GM18858 (cell line): ENCODE data around the gene CT47C1.
"Not testable (repeated sequence)": the region's sequence is repeated elsewhere in the genome, so short reads cannot be mapped to it uniquely, and the experiment has no call there.

Experiments
- ATAC-seq: cut with Tn5 transposase; IDR thresholded peaks from one replicate; pipeline ENCODE4 v1.9.1; 2021; ENCODE audit not compliant: unreplicated experiment

CT47C1 gene

GRCh38 chrX:119072744-119073143 lies at the start of gene CT47C1:
Gene CT47C1, plus strand, starts transcription at chrX:119072993. Its CDS starts 233 bp downstream, at chrX:119073226.
- ATAC-seq: no peak

- ATAC-seq: no peak
Measured at GRCh38 chrX:119025900-119026299, 46.9 kb upstream of the CT47C1 start.

- not testable (repeated sequence) for ATAC-seq
Measured at GRCh38 chrX:119026344-119026743, 46.4 kb upstream of the CT47C1 start.

GRCh38 chrX:119027960-119028732 lies 44.6 kb upstream of the CT47C1 start:
- ATAC-seq: not testable (repeated sequence)

DNA sequence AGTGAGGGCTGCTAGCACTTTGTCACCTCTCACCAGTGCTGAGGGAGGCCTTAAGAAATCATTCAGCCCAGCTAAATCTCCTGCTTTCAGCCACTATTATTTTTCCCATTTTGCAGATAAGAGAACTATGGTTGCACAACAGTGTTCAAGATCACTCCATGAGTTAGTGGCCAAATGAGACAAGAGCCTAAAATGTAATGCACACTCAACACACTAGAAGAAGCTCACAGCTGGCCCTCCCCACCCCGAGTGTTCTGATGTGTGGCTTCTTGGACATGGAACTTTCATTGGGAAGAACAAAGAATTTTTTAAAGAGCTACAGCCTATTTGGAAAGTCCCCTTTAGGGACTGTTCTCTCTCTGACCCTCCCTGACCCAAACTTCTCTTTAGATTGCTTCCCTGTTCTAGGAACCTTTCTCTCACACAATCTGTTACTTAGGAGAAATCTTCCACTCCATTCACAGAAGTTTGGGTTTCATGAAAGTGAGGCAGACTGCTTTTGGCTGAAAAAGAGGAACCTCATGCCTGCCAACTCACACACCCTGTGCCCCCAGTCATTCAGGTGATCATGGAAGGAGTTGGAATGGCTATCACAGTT lies 44.0 kb upstream of the CT47C1 start:
- no peak for ATAC-seq

DNA sequence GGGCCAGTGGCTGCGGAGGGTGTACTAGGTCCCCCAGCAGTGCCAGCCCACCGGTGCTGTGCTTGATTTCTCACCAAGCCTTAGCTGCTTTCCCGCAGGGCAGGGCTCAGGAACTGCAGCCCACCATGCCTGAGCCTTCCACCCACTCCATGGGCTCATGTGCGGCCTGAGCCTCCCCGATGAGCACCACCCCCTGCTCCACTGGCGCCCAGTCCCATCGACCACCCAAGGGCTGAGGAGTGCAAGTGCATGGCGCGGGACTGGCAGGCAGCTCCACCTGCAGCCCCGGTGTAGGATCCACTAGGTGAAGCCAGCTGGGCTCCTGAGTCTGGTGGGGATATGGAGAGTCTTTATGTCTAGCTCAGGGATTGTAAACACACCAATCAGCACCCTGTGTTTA lies 43.1 kb upstream of the CT47C1 start:
- not testable (repeated sequence) for ATAC-seq

DNA sequence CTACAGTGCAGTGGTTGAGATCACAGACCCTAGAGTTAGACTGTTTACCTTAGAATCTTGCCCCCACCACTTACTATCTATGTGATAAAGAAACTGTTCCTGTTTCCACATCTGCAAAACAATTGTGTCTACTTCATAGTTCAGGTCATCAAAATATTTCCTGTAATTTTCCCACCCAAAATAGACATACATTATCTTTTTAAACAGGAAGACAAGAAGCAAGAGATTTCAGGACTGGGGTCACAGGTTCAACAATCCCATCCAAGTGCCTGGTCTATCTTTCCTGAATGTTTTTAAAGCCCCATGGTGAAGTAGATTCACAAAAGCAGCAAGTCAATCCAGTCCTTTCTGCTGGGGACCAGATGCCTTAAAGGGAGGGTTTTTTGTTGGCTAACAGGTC lies 41.8 kb upstream of the CT47C1 start:
- no peak for ATAC-seq

GRCh38 chrX:119036107-119037029 lies 36.4 kb upstream of the CT47C1 start:
- no peak for ATAC-seq

GRCh38 chrX:119040432-119040831 lies 32.4 kb upstream of the CT47C1 start:
- ATAC-seq: no peak

GRCh38 chrX:119041175-119041574 lies 31.6 kb upstream of the CT47C1 start:
- no peak for ATAC-seq

- no peak for ATAC-seq
Measured at GRCh38 chrX:119042040-119042439, 30.8 kb upstream of the CT47C1 start.

- ATAC-seq: no peak
Measured at GRCh38 chrX:119042996-119043395, 29.8 kb upstream of the CT47C1 start.

DNA sequence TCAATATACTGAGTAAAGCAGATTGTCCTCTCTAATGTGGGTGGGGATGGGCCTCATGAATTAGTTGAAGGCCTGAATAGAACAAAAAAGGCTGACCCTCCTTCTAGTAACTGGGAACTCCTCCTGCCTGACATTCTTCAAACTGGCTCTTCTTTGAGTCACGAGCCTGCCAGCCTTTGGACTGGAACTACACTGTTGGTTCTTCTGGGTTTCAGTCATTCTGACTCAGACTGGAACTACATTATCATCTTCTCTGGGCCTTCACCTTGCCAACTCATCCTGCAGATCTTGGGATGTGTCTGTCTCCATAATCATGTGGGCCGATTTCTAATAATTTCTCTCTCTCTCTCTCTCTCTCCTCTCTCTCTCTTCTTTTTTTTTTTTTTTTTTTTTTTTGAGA lies 26.9 kb upstream of the CT47C1 start:
- no peak for ATAC-seq

DNA sequence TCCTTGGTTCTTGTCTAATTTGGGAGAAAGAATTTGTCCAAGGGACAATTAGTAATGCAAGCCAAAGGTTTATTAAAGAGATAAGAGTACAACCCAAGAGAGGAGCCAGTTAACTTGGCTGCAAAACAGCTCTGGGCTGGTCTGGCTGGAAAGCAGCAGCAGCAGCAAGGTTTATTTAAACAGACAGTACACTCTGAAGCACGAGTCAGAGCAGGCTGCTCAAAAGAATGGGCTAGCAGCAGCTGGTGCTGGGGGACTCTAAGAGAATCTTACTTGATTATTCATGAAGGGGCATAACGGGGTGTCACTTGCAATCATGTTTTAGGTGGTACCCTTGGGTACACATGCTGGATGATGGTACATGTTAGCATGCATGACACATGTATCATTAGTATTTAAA lies 17.1 kb upstream of the CT47C1 start:
- no peak for ATAC-seq

DNA sequence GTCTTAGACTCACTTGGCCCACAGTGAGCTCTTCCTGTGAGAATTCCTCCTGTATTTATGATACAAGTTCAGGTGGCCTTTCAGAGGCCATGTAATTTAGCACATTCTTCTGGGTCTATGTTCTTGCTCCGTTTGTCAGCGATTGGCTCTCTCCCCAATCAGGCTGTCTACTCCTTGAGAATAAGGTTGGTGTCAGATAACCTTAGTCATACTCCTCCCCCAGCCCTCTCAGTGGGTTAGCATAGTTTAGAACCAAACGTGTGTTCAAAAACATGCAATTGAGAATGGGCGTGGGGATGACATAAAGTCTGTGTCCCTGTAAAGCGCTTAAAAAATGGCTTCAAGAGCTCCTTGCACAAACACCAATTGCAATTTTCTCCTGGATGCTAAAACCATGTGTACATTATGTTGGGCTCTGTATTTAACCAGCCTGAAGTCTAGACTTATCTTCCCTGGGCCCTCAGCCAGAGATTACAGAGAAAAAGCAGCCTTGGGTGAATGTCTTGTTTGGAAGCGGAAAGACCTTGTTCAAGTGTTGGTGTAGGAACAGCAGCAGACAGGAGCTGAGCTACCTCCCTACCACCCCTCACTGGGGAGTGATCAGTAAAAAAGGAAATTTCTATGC lies 9.9 kb upstream of the CT47C1 start:
- ATAC-seq: no peak

DNA sequence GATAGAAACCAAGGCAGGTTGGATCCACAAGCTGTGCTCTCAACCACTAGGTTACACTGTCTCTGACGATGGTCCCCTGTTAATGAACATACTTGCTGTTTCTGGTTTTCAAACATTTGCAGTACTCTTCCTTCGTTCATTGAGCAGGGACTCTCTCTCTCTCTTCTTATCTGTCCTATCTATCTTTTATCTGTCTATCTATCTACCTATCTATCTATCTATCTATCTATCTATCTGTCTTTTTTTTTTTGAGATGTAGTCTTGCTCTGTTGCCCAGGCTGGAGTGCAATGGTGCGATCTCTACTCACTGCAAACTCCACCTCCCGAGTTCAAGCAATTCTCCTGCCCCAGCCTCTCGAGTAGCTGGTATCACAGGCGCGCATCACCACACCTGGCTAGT lies 9.4 kb upstream of the CT47C1 start:
- ATAC-seq: no peak

GRCh38 chrX:119067023-119067739 lies 5.6 kb upstream of the CT47C1 start:
- no peak for ATAC-seq

DNA sequence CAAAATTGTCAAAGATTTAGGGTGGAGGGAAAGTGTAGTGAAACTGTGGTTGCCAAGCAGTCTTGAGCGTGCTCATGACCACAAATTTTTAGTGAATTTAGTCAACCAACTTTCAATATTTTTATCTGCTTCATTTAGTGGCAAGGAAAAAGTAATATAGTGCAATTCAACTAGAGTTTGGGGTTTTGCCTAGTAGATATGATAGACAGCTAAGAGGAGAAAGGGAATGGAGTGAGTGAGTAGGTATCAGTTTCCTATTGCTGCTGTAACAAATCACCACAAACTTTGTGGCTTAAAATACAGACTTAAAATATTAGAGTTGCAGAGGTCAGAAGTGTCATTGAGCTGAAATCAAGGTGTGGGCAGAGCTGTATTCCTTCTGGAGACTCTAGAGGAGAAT lies 3.7 kb upstream of the CT47C1 start:
- no peak for ATAC-seq

- no peak for ATAC-seq
Measured at GRCh38 chrX:119069762-119070161, 3.0 kb upstream of the CT47C1 start.

DNA sequence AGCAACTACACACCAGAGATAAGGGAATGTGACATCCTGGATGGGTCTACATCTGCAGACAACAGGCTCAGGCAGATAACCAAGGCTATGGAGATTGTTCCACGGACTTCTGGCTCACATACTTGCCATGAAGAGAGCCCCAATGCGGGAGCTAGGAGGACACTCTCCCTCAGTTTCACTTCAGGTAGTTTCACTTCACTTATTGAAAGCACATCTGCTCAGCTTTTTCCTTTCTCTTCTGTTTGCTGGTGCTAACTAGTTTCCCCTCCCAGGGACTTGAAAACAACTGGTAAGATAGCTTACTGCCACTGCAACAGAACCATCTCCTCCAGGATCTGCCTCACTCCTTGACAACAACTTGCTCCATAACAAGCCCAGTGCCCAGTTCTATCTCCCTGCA lies 1.4 kb upstream of the CT47C1 start:
- no peak for ATAC-seq
